ENCODE measurements around the gene MTCL3.

DNA sequence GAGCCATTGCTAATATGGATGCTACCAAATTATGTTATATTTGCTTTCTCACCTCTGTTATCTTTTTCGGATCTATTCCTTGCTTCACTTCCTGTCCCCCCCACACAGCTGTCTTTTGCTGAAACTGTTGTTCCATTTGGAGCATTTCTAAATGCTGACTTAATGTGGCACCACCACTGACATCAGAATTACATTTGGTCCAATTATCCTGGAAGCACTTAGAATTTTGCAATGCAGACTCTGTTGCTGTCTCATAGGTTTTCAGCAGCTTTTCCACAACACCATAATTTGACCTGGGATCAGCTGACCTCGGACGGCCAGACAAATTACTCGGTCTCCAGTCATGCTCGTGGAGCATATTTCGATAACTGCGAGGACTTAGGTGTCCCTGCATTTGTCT lies 72.8 kb downstream of the MTCL3 start:
- no peak for TF ChIP-seq TAF1 (conservative IDR thresholded peaks at IDR 0.05)
- no peak for TF ChIP-seq JUND (IDR thresholded peaks at IDR 0.05)
- TF ChIP-seq, protein P1, sequence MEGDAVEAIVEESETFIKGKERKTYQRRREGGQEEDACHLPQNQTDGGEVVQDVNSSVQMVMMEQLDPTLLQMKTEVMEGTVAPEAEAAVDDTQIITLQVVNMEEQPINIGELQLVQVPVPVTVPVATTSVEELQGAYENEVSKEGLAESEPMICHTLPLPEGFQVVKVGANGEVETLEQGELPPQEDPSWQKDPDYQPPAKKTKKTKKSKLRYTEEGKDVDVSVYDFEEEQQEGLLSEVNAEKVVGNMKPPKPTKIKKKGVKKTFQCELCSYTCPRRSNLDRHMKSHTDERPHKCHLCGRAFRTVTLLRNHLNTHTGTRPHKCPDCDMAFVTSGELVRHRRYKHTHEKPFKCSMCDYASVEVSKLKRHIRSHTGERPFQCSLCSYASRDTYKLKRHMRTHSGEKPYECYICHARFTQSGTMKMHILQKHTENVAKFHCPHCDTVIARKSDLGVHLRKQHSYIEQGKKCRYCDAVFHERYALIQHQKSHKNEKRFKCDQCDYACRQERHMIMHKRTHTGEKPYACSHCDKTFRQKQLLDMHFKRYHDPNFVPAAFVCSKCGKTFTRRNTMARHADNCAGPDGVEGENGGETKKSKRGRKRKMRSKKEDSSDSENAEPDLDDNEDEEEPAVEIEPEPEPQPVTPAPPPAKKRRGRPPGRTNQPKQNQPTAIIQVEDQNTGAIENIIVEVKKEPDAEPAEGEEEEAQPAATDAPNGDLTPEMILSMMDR (IDR thresholded peaks at IDR 0.05; ENCODE audit: low read depth, low read length, missing input control) = no peak
- TF ChIP-seq FOXA1 (IDR thresholded peaks at IDR 0.05) = no peak
- no peak for TF ChIP-seq FOXA2 (IDR thresholded peaks at IDR 0.05)
- TF ChIP-seq, protein P2, sequence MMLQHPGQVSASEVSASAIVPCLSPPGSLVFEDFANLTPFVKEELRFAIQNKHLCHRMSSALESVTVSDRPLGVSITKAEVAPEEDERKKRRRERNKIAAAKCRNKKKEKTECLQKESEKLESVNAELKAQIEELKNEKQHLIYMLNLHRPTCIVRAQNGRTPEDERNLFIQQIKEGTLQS (IDR thresholded peaks at IDR 0.05) = no peak
- TF ChIP-seq, protein P3, sequence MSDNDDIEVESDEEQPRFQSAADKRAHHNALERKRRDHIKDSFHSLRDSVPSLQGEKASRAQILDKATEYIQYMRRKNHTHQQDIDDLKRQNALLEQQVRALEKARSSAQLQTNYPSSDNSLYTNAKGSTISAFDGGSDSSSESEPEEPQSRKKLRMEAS (IDR thresholded peaks at IDR 0.05) = no peak
- TF ChIP-seq REST (IDR thresholded peaks at IDR 0.05) = no peak
- TF ChIP-seq GABPA (IDR thresholded peaks at IDR 0.05 in 1 of 2, conservative IDR thresholded peaks at IDR 0.05 in 1 of 2) = no peak
- TF ChIP-seq RAD21 (IDR thresholded peaks at IDR 0.05) = no peak
- TF ChIP-seq HNF4A (conservative IDR thresholded peaks at IDR 0.05) = no peak
- no peak for TF ChIP-seq EGR1 (IDR thresholded peaks at IDR 0.05; ENCODE audit: low read depth in 2 of 2)
- TF ChIP-seq SP1 (IDR thresholded peaks at IDR 0.05) = no peak
- TF ChIP-seq NR2F2 (IDR thresholded peaks at IDR 0.05) = no peak
